Measurements from ENCODE around the gene RXFP2. TPM values are rescaled to one million over a fixed set of nuclear protein-coding genes. Genes with fewer than 3 reads are reported as not detected.
A peak's percentile ranks its signal among the peaks of the same experiment; 100 is the strongest.

The RXFP2 gene
- total RNA-seq, 1 donor from 2014 or later, result not detected

DNA sequence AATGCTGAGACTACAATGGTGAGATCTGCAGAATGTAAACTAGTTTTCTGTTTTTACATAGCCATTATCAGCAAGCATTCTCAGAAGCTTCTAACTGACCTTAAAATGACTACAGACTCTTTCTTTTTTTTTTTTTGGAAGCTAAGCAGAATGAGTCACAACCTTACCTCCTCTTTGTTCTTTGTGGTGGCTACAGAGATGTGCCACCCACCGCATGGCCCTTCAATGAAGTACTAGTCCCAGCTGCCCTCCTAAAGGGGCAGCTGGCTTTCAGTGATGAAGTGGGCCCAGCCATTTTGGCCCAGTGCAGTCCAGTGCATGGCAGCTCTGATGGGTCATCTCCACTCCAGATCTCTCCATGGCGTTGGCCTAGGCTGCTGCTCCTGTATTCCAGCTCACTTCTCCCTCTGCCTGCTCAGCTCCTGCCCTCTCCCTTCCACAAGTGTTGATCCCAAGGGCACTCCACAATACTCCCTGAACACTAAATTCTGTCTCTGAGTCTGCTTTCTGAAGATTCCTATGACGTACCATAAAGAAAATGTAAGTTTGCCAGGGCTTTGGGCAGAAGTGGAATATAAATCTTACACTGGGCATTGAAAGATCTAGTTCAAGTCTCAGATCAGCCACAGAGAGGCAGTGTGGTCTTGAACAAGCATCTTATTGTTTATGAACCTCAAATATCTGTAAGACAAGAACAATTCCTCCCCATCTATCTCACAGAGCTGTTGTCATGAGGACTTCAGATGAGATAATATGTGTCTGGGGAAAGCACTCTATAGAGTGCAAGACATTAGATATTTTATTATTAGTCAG lies 85.6 kb downstream of the RXFP2 start:
- DNase-seq, result no peak

DNA sequence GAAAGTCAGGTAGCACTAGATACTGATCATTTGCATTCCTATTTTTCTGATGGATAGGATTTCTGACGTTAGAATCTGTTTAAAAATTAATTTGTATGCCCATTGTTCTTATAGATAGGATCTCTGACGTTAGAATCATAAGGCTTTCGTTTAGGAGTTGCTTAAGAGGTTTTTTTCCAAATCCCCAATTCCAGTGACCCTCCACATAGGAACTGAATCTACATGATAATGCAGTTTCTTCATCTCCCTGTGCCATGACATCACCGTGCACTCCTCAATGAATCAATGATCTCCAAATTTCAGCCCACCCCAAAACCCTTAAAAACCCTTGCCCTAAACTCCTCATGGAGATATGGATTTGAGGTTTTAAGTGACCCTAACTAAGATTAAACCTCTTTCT lies 87.2 kb downstream of the RXFP2 start:
- DNase-seq, result no peak

- no peak for DNase-seq
Observed at GRCh38 chr13:31827707-31828106, 88.4 kb downstream of the RXFP2 start.

- no peak for DNase-seq
Observed at GRCh38 chr13:31835932-31836331, 96.6 kb downstream of the RXFP2 start.

DNA sequence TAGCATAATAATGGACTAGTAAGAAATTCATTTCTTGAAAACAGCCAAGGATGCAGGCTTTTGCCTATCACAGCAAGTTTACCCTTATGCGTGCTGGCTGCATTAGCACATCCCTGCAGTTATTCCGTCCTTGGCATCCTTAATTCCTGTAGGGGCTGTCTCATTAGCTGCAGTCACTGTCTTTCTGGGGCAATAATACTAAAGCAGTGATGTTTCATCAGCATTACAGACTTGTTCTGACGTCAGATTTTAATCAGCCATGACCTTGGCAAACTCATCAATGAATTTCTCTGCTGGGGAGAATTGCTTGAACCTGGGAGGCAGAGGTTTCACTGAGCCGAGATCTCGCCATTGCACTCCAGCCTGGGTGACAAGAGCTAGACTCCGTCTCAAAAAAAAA lies 103.7 kb downstream of the RXFP2 start:
- no peak for DNase-seq

- peak; percentile 85 for DNase-seq
Observed at GRCh38 chr13:31846182-31846938, 107.0 kb downstream of the RXFP2 start.

DNA sequence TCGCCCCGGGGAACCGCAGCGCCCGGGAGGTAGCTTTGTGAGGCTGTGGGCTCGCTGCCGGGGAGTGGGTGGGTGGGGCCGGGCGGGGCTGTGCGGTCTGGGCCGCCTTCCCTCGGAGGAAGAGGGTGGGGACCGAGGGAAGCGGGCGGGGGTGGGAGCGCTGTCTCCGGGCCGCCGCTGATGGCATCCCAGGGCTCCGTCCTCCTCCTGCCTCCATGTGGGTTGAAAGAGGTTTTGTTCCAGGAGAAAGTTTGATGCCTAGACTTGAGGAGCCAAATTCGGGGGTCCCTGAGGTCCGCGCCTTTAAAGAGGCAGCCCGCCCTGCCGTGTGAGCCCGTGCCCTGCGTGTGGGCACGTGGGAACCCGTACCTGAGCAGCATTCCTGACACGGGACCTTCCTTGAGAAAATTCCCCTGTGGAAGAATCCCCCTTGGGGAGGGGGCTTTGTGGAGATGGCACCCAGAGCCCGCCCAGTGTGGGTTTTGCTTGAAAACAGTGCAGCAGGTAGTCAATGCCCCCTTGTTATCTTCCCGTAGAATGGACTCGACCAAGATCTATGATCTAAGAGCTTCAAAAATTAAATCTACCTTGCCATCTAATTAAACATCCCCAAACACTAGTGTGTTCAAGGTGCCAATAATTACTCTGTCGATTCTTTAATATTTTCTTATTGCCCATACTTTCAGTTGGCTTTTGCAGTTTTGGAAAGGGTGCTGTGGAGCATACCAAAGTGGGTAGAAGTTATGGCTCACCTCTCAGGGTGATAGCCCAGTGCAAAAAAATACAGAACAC lies 107.8 kb downstream of the RXFP2 start:
- no peak for DNase-seq

DNA sequence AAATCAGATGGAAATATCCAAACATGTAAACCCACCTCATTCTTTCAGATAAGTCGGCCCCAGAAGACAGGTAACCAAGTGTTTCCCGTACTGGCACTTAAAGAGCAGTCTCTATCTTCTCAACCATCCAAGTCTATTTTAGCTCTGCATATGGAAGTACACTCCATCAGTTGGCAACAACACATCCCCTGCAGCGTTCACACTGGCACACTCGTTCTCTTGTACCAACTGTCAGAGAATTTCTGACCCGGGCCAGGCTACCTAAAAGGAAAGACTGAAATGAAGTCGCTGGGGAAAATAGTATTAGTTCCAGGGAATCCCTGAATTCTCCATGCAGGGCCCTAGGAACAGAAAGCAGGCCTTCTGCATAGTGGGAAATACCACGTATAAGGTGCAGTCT lies 109.3 kb downstream of the RXFP2 start:
- DNase-seq, result no peak

DNA sequence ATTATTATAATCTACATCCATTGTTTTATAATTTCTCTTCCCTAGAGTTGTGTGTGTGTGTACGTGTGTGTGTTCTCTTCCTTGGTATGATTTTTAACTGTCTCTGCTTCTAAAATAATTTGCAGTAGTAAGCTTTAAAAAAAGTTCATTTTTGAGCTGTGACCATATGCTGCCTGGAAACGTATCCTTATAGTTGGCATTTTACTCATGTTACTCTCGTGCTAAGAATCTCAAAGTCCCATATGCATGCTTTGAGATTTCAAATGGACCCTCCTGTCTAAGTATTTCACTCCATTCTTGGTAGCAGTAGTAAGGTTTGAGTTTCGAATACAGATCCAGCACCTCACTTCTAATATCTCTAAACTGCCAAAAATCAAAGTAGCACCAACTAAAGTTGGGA lies 109.9 kb downstream of the RXFP2 start:
- DNase-seq, result no peak

GRCh38 chr13:31850041-31850555 lies 110.8 kb downstream of the RXFP2 start:
- no peak for DNase-seq

GRCh38 chr13:31851216-31851615 lies 111.9 kb downstream of the RXFP2 start:
- no peak for DNase-seq
